Measurements from ENCODE around the gene CDKN2C. TPM values are rescaled to one million over a fixed set of nuclear protein-coding genes. Genes with fewer than 3 reads are reported as not detected.

CDKN2C gene
- total and polyA plus RNA-seq, 2 donors (not counting 3 experiments of a cell fraction or from before 2014, with no cell fraction given): 12.8 to 19.8 TPM

DNA sequence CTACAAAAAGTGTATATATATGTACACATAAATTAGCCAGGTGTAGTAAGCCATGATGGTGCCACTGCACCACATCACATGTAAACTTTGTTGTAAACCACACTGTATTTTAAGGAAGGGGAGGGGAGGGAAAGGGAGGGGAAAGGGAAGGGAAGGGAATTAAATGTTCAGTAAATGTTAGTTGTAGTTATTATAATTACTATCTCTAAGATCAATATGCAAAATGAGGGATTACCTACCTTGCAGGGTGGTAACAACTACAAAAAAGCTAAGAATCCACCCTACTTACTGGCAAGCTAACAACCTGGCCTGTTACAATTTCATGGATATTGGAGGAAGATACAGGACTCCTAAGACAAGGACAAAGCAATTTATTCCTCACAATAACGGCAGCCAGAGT, 27.7 kb upstream of the CDKN2C start:
- Histone ChIP-seq H3K4me3 (replicated peaks in 1 of 3; ENCODE audit: insufficient read depth in 1 of 3, low read depth in 1 of 3, low read length in 3 of 3) (no peak overlapping the region), H3K9ac (replicated peaks; ENCODE audit: extremely low read depth, insufficient read depth, low read length) (no peak overlapping the region), H2AFZ (ENCODE audit: low read depth, low read length) (no peak overlapping the region), H3K9me3 (replicated peaks; ENCODE audit: control insufficient read depth, insufficient read depth, low read length) (no peaks in the 10 kb centered on the region), H3K36me3 (ENCODE audit: control insufficient read depth in 2 of 2, extremely low read depth in 1 of 2, insufficient read depth in 2 of 2, low read length in 2 of 2) (no peaks in the 10 kb centered on the region), H4K20me1 (replicated peaks; ENCODE audit: control insufficient read depth, extremely low read depth, insufficient read depth, low read length) (no peaks in the 10 kb centered on the region), H3K4me2 (ENCODE audit: insufficient read depth, low read length) (no peak overlapping the region), H3K27ac (ENCODE audit: insufficient read depth, low read depth, low read length) (no peak overlapping the region), H3K9me1 (replicated peaks; ENCODE audit: control insufficient read depth, extremely low read depth, insufficient read depth, low read length) (no peaks in the 10 kb centered on the region), H3K79me2 (ENCODE audit: control insufficient read depth, insufficient read depth, low read length) (peaks cover 70% of the 10 kb centered on the region), H3K4me1 (ENCODE audit: control insufficient read depth, extremely low read depth, insufficient read depth, low read length) (no peaks in the 10 kb centered on the region), H3K27me3 (ENCODE audit: control insufficient read depth in 2 of 2, insufficient read depth in 2 of 2, low read length in 2 of 2) (no peaks in the 10 kb centered on the region)
- intact Hi-C loops (cut with micrococcal nuclease): no loop called here
- DNase-seq (ENCODE audit: low read depth, low spot score) (no peak), FAIRE-seq (no peak)
- POLR2A ChIA-PET: no interaction called here
- TF ChIP-seq MYC (IDR thresholded peaks at IDR 0.05; ENCODE audit: low read depth, low read length) (no peak), POLR2AphosphoS5 (IDR thresholded peaks at IDR 0.05; ENCODE audit: insufficient read depth, low read depth, low read length) (no peak), FOS (IDR thresholded peaks at IDR 0.05; ENCODE audit: borderline replicate concordance, insufficient read depth, low read length) (no peak), EZH2 (IDR thresholded peaks at IDR 0.05; ENCODE audit: borderline replicate concordance, low read depth, low read length, severe bottlenecking) (no peak), POLR2A (IDR thresholded peaks at IDR 0.05; ENCODE audit: low read depth, low read length) (no peak), JUN (IDR thresholded peaks at IDR 0.05; ENCODE audit: borderline replicate concordance, insufficient read depth, insufficient read length, low read depth) (no peak), GATA2 (IDR thresholded peaks at IDR 0.05; ENCODE audit: insufficient read depth, insufficient read length, low read depth, low read length) (no peak)
- TF ChIP-seq, protein P1, sequence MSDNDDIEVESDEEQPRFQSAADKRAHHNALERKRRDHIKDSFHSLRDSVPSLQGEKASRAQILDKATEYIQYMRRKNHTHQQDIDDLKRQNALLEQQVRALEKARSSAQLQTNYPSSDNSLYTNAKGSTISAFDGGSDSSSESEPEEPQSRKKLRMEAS (IDR thresholded peaks at IDR 0.05; ENCODE audit: insufficient read depth, insufficient read length): no peak
- TF ChIP-seq, protein P2, sequence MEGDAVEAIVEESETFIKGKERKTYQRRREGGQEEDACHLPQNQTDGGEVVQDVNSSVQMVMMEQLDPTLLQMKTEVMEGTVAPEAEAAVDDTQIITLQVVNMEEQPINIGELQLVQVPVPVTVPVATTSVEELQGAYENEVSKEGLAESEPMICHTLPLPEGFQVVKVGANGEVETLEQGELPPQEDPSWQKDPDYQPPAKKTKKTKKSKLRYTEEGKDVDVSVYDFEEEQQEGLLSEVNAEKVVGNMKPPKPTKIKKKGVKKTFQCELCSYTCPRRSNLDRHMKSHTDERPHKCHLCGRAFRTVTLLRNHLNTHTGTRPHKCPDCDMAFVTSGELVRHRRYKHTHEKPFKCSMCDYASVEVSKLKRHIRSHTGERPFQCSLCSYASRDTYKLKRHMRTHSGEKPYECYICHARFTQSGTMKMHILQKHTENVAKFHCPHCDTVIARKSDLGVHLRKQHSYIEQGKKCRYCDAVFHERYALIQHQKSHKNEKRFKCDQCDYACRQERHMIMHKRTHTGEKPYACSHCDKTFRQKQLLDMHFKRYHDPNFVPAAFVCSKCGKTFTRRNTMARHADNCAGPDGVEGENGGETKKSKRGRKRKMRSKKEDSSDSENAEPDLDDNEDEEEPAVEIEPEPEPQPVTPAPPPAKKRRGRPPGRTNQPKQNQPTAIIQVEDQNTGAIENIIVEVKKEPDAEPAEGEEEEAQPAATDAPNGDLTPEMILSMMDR (IDR thresholded peaks at IDR 0.05; ENCODE audit: extremely low read depth in 1 of 2, insufficient read depth in 1 of 2, low read depth in 1 of 2, low read length in 2 of 2): no peak
- dilution Hi-C loops (cut with MboI; ENCODE audit: extremely low pct_ligation_motif_present, low sequenced_read_pairs): no loop called here
- CTCF ChIA-PET: no interaction called here
- BruUV-seq (replicated peaks): no TSS peak
